ENCODE results near the gene FBXO42. TPM values are rescaled to one million over a fixed set of nuclear protein-coding genes. Genes with fewer than 3 reads are reported as not detected.

FBXO42 gene
- total and polyA plus RNA-seq, 9 of the 15 experiments (the other 6 are each of a cell fraction or from before 2014, with no cell fraction given), result 7.2 to 24.8 (median 17.4) TPM

GRCh38 chr1:16209132-16209846, 143.0 kb downstream of the FBXO42 start (continued):
- TF ChIP-seq ZSCAN32 (CRISPR knock-in tag; IDR thresholded peaks at IDR 0.05) (no peak), ZNF778 (CRISPR knock-in tag; IDR thresholded peaks at IDR 0.05) (no peak), SMARCE1 (IDR thresholded peaks at IDR 0.05) (no peak), AFF4 (CRISPR knock-in tag; IDR thresholded peaks at IDR 0.05) (no peak), HMBOX1 (IDR thresholded peaks at IDR 0.05) (no peak), BCL6 (CRISPR knock-in tag; IDR thresholded peaks at IDR 0.05) (no peak)

Measured in K562 (cell line).